ENCODE data around the gene VAV2.

Gene VAV2

DNA sequence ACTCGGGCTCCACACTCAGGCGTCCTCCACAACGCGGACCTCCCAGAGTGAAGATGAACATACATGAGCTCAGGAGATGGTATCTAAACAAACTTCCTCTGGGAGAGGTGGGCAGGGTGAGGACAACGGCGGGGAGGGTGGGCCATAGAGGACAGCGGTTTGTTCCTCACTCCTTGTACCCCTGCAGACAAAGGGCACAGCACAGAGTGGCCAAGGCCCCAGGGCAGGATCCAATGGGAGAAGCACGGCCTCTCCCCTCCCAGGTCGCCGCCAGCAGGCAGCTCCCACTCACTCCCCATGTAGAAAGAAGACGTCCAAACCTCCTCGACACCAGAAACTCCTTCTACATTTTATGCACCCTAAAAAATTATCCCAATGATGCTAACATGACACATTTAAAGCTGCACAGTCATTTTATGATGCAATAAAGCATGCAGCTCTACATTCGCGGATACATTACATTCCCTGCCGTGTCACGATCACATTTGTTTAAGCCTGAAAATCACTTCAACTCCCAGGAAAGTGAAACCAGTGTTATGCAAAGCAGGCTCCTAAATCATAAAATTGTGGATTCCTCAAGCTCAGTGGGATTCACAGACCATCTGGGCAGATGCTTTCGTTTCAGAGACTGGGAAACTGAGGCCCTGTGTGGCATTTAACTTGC lies 166.4 kb downstream of the VAV2 start:
- H2AFZ ChIP-seq (ENCODE audit: low read length, unreplicated experiment): no peak overlapping the region
- no peak overlapping the region for H3K27ac ChIP-seq (ENCODE audit: low read depth, low read length)
- H3K27me3 ChIP-seq (ENCODE audit: insufficient read depth, low read length): no peaks in the 10 kb centered on the region
- no peaks in the 10 kb centered on the region for H3K36me3 ChIP-seq (ENCODE audit: insufficient read depth, low read length)
- H3K79me2 ChIP-seq (ENCODE audit: control insufficient read depth, insufficient read depth, low read length, unreplicated experiment): no peaks in the 10 kb centered on the region
- H3K4me1 ChIP-seq (ENCODE audit: control insufficient read depth, insufficient read depth, low read length, unreplicated experiment): no peaks in the 10 kb centered on the region
- no peak overlapping the region for H3K4me3 ChIP-seq (ENCODE audit: low read depth, low read length)

GRCh38 chr9:133824802-133825186 lies 167.3 kb downstream of the VAV2 start:
- no peaks in the 10 kb centered on the region for H3K36me3 ChIP-seq (ENCODE audit: insufficient read depth, low read length)
- no peaks in the 10 kb centered on the region for H3K27me3 ChIP-seq (ENCODE audit: insufficient read depth, low read length)
- no peak overlapping the region for H3K4me3 ChIP-seq (ENCODE audit: low read depth, low read length)
- no peaks in the 10 kb centered on the region for H3K4me1 ChIP-seq (ENCODE audit: control insufficient read depth, insufficient read depth, low read length, unreplicated experiment)
- no peaks in the 10 kb centered on the region for H3K79me2 ChIP-seq (ENCODE audit: control insufficient read depth, insufficient read depth, low read length, unreplicated experiment)
- no peak overlapping the region for H3K27ac ChIP-seq (ENCODE audit: low read depth, low read length)
- H2AFZ ChIP-seq (ENCODE audit: low read length, unreplicated experiment): no peak overlapping the region

GRCh38 chr9:133824106-133824801 lies 167.9 kb downstream of the VAV2 start:
- H3K4me3 ChIP-seq (ENCODE audit: low read depth, low read length): no peak overlapping the region
- no peak overlapping the region for H2AFZ ChIP-seq (ENCODE audit: low read length, unreplicated experiment)
- no peaks in the 10 kb centered on the region for H3K4me1 ChIP-seq (ENCODE audit: control insufficient read depth, insufficient read depth, low read length, unreplicated experiment)
- no peaks in the 10 kb centered on the region for H3K79me2 ChIP-seq (ENCODE audit: control insufficient read depth, insufficient read depth, low read length, unreplicated experiment)
- no peaks in the 10 kb centered on the region for H3K27me3 ChIP-seq (ENCODE audit: insufficient read depth, low read length)
- no peak overlapping the region for H3K27ac ChIP-seq (ENCODE audit: low read depth, low read length)
- no peaks in the 10 kb centered on the region for H3K36me3 ChIP-seq (ENCODE audit: insufficient read depth, low read length)

DNA sequence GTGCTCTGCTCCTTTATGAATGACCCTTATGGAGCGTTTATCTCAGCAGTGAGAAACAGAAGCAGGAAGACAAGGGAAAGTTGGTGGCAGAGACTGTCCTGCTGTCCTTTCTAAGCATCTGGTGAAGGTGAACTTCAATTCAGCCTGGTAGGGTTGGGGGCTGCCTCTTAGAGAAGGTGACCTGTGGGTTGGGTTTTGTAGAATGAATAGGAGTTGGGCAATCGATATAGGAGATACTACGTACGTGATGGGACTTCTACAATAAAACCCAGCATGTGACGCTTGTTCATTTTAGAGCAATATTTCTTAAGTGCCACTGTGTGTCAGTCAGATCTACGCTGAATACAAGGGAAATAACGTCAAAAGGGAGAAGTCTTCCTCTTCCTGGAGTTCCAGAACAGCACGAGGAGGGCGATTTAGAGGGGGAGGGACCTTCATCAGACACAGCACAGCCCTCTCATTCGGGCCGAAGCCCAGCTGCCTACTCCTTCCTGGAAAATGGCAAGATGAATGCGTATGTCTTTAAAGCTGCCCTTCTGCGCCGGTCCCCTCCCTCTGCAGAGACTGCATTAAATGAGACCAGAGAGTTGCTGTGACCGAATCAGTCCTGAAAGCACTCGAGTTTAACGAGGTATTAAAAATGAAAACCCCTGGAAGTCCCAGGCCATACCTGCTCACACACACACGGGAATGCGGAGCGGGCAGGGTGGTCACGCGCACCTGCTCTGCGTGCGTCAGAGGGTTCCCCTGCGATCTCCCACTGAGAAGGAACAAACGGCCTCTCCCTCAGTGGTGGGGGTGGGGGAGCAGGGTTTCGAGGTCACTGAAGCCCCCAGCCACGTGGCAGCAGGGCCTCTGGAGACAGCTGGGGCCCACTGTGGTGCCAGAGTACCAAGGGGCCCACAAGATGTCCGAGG lies 168.7 kb downstream of the VAV2 start:
- Histone ChIP-seq H3K27me3 (ENCODE audit: insufficient read depth, low read length) (no peaks in the 10 kb centered on the region), H3K4me3 (ENCODE audit: low read depth, low read length) (no peak overlapping the region), H3K4me1 (ENCODE audit: control insufficient read depth, insufficient read depth, low read length, unreplicated experiment) (no peaks in the 10 kb centered on the region), H3K27ac (ENCODE audit: low read depth, low read length) (no peak overlapping the region), H3K79me2 (ENCODE audit: control insufficient read depth, insufficient read depth, low read length, unreplicated experiment) (no peaks in the 10 kb centered on the region), H2AFZ (ENCODE audit: low read length, unreplicated experiment) (no peak overlapping the region), H3K36me3 (ENCODE audit: insufficient read depth, low read length) (no peaks in the 10 kb centered on the region)

- H3K79me2 ChIP-seq (ENCODE audit: control insufficient read depth, insufficient read depth, low read length, unreplicated experiment): no peaks in the 10 kb centered on the region
- no peak overlapping the region for H3K4me3 ChIP-seq (ENCODE audit: low read depth, low read length)
- no peak overlapping the region for H2AFZ ChIP-seq (ENCODE audit: low read length, unreplicated experiment)
- H3K36me3 ChIP-seq (ENCODE audit: insufficient read depth, low read length): 0 out of 2 replicates have a peak, but pooled peaks cover 3% of the 10 kb centered on the region
- H3K27me3 ChIP-seq (ENCODE audit: insufficient read depth, low read length): no peaks in the 10 kb centered on the region
- H3K4me1 ChIP-seq (ENCODE audit: control insufficient read depth, insufficient read depth, low read length, unreplicated experiment): no peaks in the 10 kb centered on the region
- no peak overlapping the region for H3K27ac ChIP-seq (ENCODE audit: low read depth, low read length)
Measured at GRCh38 chr9:133822430-133823065, 169.6 kb downstream of the VAV2 start.

GRCh38 chr9:133821601-133822429 lies 170.3 kb downstream of the VAV2 start:
- Histone ChIP-seq H3K79me2 (ENCODE audit: control insufficient read depth, insufficient read depth, low read length, unreplicated experiment) (no peaks in the 10 kb centered on the region), H3K27me3 (ENCODE audit: insufficient read depth, low read length) (no peaks in the 10 kb centered on the region), H3K4me3 (ENCODE audit: low read depth, low read length) (no peak overlapping the region), H3K27ac (ENCODE audit: low read depth, low read length) (no peak overlapping the region), H2AFZ (ENCODE audit: low read length, unreplicated experiment) (no peak overlapping the region), H3K36me3 (ENCODE audit: insufficient read depth, low read length) (0 out of 2 replicates have a peak, but pooled peaks cover 3% of the 10 kb centered on the region), H3K4me1 (ENCODE audit: control insufficient read depth, insufficient read depth, low read length, unreplicated experiment) (no peaks in the 10 kb centered on the region)

DNA sequence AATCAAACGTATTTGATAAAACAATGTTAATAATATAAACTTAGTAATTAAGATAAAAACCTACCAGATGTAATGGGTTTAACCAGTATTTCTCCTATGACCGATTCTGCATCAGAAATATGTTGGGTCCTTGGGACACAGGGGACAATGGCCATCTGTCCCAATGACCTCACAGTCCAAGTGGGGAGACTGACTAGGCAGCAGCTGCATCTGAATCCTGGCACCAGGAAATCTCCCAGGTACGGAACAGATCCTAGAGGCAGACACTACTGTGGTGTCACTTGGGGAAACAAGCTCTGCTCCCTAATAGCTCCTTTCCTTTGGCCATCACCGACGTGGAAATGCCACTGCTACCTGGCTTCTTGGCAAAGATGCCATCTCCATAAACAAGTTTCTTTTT lies 172.2 kb downstream of the VAV2 start:
- no peak overlapping the region for H3K27ac ChIP-seq (ENCODE audit: low read depth, low read length)
- no peaks in the 10 kb centered on the region for H3K27me3 ChIP-seq (ENCODE audit: insufficient read depth, low read length)
- H3K4me3 ChIP-seq (ENCODE audit: low read depth, low read length): no peak overlapping the region
- H3K36me3 ChIP-seq (ENCODE audit: insufficient read depth, low read length): 0 out of 2 replicates have a peak, but pooled peaks cover 3% of the 10 kb centered on the region
- H2AFZ ChIP-seq (ENCODE audit: low read length, unreplicated experiment): no peak overlapping the region
- H3K4me1 ChIP-seq (ENCODE audit: control insufficient read depth, insufficient read depth, low read length, unreplicated experiment): no peaks in the 10 kb centered on the region
- no peaks in the 10 kb centered on the region for H3K79me2 ChIP-seq (ENCODE audit: control insufficient read depth, insufficient read depth, low read length, unreplicated experiment)

DNA sequence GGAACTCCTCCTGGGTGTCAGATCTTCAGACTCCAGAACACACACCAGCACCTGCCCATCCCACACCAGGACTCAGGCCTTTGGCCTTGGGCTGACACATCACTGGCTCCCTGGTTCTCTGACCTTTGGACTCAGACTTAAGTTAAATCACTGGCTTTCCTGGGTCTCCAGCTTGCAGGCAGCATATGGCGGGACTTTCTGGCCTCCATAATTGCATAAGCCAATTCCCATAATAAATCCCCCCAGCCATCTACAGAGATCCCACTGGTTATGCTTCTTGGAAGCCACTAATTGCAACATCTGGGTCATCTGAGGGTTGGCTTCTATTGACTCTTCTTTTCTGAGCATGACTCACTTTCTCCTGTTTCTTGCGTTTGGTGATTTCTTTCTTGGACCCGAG lies 173.7 kb downstream of the VAV2 start:
- no peak overlapping the region for H3K27ac ChIP-seq (ENCODE audit: low read depth, low read length)
- no peaks in the 10 kb centered on the region for H3K27me3 ChIP-seq (ENCODE audit: insufficient read depth, low read length)
- H3K4me3 ChIP-seq (ENCODE audit: low read depth, low read length): no peak overlapping the region
- no peak overlapping the region for H2AFZ ChIP-seq (ENCODE audit: low read length, unreplicated experiment)
- no peaks in the 10 kb centered on the region for H3K79me2 ChIP-seq (ENCODE audit: control insufficient read depth, insufficient read depth, low read length, unreplicated experiment)
- H3K4me1 ChIP-seq (ENCODE audit: control insufficient read depth, insufficient read depth, low read length, unreplicated experiment): no peaks in the 10 kb centered on the region
- 0 out of 2 replicates have a peak, but pooled peaks cover 3% of the 10 kb centered on the region for H3K36me3 ChIP-seq (ENCODE audit: insufficient read depth, low read length)

DNA sequence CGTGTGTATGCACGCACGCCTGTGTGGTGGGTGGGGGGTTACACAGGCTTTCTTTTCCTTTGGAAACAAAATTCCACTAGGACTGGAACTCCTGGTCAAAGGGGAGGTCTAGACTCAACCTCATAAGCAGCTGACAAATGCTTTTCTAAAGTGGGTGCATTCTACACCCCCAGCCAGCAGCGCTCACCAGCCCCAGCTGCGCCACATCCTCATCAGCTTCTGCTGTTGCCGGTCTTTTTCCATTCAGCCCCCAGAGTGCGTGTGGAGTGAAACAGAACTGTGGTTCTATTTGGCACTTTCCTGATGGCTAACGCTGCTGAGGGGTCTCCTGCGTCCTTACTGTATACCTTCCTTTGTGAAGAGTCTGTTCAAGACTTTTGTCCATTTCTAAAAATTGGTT lies 176.3 kb downstream of the VAV2 start:
- H3K36me3 ChIP-seq (ENCODE audit: insufficient read depth, low read length): 0 out of 2 replicates have a peak, but pooled peaks cover 3% of the 10 kb centered on the region
- H3K79me2 ChIP-seq (ENCODE audit: control insufficient read depth, insufficient read depth, low read length, unreplicated experiment): no peaks in the 10 kb centered on the region
- H3K4me1 ChIP-seq (ENCODE audit: control insufficient read depth, insufficient read depth, low read length, unreplicated experiment): no peaks in the 10 kb centered on the region
- no peak overlapping the region for H3K4me3 ChIP-seq (ENCODE audit: low read depth, low read length)
- H3K27ac ChIP-seq (ENCODE audit: low read depth, low read length): no peak overlapping the region
- H2AFZ ChIP-seq (ENCODE audit: low read length, unreplicated experiment): no peak overlapping the region
- no peaks in the 10 kb centered on the region for H3K27me3 ChIP-seq (ENCODE audit: insufficient read depth, low read length)
